NCI-H128 (cell line): Measurements from ENCODE around the gene CAPN10.
"Not testable (repeated sequence)": the region's sequence is repeated elsewhere in the genome, so short reads cannot be mapped to it uniquely, and the experiment has no call there.

Experiments
- DNase-seq: peaks from one replicate; lab custom pipeline; 2025; ENCODE audit not compliant: unreplicated experiment; lab: John Stamatoyannopoulos, UW

The CAPN10 gene

GRCh38 chr2:240563231-240563630 is 23.3 kb upstream of the CAPN10 start:
- not testable (repeated sequence) for DNase-seq

- no peak for DNase-seq
Observed at GRCh38 chr2:240563951-240564560, 22.5 kb upstream of the CAPN10 start.

DNA sequence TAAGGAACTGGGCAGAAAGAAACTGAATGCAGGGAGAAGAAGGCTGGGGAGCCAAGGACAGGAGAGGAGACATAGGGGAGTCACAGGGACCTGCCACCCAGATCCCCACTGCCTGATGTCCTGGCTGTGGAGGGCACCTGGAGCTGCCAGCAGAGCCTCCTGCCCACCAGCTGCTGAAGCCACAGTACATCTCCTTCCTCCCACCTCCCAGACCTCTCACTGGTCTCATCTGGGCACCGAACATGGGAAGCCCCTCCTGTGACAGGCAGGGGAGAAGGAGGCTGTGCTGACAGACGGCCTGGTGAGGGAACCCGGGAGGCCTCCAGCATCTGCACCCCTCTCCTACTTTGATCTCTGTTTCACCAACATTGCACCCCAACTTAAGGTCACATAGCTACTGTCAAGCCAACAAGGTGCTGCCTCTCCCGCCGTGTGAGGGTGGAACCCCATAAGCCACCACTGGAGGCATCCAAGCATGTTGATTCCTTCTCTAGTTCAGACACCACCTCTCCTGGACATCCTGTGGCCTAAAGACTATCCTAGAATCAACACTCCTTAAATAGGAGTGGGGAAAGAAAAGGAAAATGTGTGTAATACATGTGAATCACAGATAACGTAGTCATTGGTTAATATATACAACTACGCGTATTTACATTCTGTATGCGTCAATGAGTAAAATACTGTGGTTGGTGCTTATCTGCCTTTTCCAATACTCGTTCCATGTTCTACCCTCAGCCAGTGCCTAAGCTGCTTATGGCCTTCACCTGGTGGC is 21.8 kb upstream of the CAPN10 start:
- no peak for DNase-seq

- DNase-seq: no peak
Observed at GRCh38 chr2:240565333-240566202, 21.0 kb upstream of the CAPN10 start.

GRCh38 chr2:240566203-240567136 is 20.1 kb upstream of the CAPN10 start:
- no peak for DNase-seq

GRCh38 chr2:240567137-240567871 is 19.2 kb upstream of the CAPN10 start:
- DNase-seq: no peak

DNA sequence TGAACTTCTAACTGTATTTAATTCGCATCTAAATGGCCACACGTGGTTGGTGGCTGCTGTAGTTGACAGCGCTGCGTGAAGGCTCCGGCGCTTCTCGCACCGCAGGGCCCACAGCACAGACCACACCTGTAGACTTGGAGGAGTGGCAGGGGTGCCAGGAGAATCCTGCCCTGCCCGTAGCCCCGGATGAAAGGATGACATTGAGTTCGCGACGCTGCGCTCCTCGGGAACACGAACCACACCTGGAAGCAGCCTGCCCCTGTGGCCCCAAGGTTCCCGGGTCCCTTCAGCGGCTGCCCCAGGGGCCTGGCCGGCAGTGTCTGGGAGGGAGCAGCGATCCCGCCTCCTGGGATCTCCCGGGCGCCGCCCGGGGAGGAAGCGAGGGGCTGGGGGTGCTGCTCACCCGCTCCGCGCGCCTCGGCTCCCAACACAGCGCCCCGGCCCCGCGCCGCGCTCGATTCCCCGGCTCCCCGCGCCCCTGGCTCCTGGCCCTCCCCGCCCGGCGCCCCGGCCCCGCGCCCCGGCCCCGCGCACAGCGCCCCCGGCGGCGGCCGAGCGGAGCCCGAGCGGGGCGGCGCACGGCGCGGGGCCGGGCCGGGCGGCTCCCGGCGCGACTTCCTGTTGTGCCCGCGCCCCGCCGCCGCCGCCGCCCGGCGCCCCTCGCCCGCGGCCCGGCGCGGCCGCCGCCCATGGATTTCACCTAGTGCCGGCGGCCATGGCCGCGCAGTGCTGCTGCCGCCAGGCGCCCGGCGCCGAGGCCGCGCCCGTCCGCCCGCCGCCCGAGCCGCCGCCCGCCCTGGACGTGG is 18.5 kb upstream of the CAPN10 start, which contains the start of gene RNPEPL1:
Gene RNPEPL1 (plus strand): TSS at position 613 of the 806 bp plus-strand sequence. CDS start 103 bp downstream, at position 716.
- no peak for DNase-seq

- no peak for DNase-seq
Observed at GRCh38 chr2:240568678-240569522, 17.6 kb upstream of the CAPN10 start.

- DNase-seq: no peak
Observed at GRCh38 chr2:240569523-240569997, 17.0 kb upstream of the CAPN10 start.

DNA sequence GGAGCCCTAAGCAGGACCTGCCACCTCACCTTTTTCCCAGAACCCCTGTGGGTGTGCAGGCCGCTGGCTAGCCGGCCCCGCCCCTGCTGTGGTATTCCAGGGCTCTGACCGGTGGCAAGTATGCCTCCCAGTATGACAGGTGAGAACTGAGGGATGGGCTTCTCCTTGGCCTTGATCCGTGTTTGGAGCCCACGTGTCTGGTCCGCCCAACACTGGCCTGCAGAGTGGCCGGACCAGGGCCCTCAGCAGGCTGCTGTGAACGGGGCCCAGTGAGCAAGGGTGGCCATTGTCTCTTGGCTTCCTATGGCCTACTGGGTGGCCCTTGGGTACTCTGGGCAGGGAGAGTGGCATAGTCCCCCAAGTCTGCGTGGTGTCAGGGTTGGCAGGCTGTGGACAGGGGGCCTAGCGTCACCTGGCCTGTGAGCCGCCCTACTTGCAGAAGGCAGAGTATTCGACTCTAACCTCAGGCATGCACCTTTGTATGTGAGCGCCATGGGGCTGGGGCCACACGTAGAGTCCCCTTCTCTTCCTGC is 16.5 kb upstream of the CAPN10 start:
- DNase-seq: no peak

DNA sequence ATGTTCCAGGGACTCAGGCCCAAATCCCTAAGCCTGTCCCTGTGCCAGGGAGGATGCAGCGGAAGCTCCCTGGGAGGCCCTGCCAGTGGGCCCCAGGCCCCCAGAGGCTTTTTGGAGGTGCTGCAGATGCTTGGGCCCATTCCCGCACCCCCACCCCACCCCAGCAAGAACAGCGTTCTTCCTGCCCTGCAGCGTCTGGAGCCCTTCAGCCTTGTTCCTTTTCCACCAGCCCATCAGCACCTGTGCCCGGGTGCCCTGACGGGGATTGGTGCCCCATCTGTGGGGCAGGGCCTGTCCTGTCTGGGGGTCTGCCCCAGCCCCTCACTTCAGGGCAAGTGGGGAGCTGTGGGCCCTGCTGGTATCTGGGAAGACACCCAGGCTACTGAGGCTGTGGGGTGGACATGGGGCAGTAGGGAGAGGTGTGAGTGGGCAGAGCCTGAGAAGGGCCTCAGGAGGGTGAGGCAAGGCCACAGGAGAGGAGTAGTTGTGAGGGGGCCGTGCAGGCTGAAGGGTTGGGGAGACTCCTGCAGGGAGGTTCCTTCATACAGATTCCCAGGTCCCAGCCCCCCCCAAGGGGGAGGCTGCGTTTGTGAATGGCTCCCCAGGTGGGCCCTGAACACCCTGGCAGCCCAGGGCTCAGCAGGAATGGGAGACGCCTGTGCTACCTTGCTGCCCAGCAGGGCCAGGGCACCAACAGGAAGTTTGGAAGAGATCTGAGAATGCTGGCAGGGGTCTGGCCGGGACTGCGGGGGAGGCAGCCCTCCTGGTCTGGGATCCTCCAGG is 15.8 kb upstream of the CAPN10 start:
- DNase-seq: no peak

GRCh38 chr2:240571314-240571973 is 15.1 kb upstream of the CAPN10 start:
- no peak for DNase-seq

GRCh38 chr2:240572141-240573031 is 14.1 kb upstream of the CAPN10 start:
- no peak for DNase-seq

GRCh38 chr2:240573071-240573515 is 13.4 kb upstream of the CAPN10 start:
- DNase-seq: no peak
